ENCODE results near the gene PPP1R7.

The PPP1R7 gene

GRCh38 chr2:241198381-241199279 lies 48.4 kb downstream of the PPP1R7 start:
- TF ChIP-seq CTCF (IDR thresholded peaks at IDR 0.05; ENCODE audit: low read depth, low read length), result no peak

DNA sequence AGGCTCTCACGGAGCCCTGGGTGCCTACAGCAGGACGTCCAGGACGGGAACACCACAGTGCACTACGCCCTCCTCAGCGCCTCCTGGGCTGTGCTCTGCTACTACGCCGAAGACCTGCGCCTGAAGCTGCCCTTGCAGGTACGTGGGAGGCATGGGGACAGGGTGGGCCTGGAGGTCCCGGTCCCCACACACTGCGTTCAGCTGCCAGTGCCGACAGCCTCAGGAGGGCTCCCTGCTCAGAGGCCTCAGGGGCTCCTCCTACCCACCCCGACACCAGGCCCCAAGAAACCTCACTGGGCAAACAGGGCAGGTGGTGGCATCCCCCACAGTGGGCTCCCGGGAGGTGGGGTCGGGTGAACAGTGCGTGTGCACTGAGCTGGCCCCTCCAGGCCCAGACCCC lies 49.0 kb downstream of the PPP1R7 start:
- no peak for TF ChIP-seq CTCF (IDR thresholded peaks at IDR 0.05; ENCODE audit: low read depth, low read length)
- H3K4me3 ChIP-seq (ENCODE audit: low read depth, low read length), result no peak overlapping the region

More at GRCh38 chr2:241198381-241199279, 48.4 kb downstream of the PPP1R7 start:
- no peak overlapping the region for H3K4me3 ChIP-seq (ENCODE audit: low read depth, low read length)

DNA sequence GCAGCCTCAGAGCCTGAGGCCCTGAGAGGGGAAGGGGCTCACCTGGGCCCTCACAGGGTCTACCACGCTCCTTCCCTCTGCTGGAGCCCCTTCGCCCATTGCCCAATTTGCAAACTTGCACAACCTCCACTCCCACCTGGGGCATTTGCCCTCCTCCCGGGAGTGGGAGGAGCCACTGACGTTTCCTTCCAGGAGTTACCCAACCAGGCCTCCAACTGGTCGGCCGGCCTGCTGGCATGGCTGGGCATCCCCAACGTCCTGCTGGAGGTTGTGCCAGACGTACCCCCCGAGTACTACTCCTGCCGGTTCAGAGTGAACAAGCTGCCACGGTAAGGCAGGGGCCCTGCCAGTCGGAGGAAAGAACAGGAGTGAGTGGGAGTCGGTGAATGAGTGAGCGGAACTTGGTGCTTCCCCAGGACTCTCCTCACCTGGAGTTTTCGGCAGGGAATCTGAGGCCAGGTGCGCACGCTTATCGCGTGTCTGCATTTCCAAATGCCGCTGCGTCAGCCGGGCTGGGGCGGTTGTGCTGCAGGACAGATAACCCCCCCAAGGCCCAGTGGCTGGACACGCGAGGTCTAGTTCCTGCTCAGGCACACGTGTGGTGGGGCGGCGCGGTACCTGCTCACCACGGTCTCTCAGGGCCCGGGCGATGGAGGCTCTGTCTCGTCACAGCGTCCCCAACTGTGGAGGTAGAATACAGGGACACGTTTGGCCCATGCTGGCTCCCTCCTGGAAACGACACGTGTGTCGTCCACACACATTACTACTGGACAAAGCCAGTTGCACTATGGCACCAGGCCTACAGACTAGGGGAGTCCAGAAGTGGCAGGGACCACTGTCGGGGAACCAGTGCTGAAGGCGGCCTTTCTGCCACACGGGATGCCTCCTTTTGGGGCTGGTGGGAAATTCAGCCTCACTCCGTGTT lies 49.9 kb downstream of the PPP1R7 start:
- no peak for TF ChIP-seq CTCF (IDR thresholded peaks at IDR 0.05; ENCODE audit: low read depth, low read length)
- H3K4me3 ChIP-seq (ENCODE audit: low read depth, low read length), result no peak overlapping the region

DNA sequence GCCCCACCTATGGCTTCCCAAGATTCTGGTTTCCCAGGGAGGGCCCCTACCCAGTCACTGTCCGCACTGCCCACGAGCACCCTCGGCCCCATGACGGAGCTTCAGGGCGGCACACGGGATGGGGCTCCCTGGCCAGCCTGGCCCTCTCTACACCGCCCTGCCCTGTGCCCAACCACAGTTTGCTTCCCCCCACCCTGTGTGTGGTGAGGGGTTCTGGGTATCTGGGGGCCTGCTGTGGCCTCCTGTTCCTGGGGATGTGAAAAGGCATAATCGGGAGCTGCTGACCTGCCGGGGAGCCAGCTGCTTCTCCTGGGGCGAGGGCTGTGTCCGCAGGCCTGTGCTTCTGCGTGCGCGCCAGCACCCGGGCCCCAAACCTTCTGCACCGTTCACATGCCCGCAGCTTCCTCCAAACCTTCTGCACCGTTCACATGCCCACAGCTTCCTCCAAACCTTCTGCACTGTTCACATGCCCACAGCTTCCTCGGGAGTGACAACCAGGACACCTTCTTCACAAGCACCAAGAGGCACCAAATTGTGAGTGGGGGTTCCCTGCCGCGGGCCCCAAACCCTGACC lies 50.6 kb downstream of the PPP1R7 start:
- TF ChIP-seq CTCF (IDR thresholded peaks at IDR 0.05; ENCODE audit: low read depth, low read length), result no peak
- no peak overlapping the region for H3K4me3 ChIP-seq (ENCODE audit: low read depth, low read length)

- no peak for TF ChIP-seq CTCF (IDR thresholded peaks at IDR 0.05; ENCODE audit: low read depth, low read length)
- H3K4me3 ChIP-seq (ENCODE audit: low read depth, low read length), result no peak overlapping the region
Observed at GRCh38 chr2:241201445-241202267, 51.4 kb downstream of the PPP1R7 start.

DNA sequence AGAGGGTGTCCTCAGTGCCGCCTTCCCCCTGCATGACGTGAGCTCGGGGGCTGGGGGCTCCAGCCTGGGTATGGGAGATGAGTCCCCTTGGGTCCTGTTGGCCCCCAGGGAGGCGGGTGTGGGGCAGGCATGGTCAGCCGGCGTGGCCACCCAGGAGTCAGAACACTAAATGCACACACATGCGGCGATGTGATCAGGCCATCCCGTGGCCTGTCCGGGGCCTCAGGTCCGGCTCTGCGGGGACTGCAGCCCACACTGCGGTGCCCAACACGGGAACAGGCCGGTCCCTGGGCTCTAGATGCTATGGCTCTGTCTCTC lies 52.0 kb downstream of the PPP1R7 start:
- no peak for TF ChIP-seq CTCF (IDR thresholded peaks at IDR 0.05; ENCODE audit: low read depth, low read length)
- H3K4me3 ChIP-seq (ENCODE audit: low read depth, low read length), result no peak overlapping the region
